ENCODE measurements around the gene EXTL2.

DNA sequence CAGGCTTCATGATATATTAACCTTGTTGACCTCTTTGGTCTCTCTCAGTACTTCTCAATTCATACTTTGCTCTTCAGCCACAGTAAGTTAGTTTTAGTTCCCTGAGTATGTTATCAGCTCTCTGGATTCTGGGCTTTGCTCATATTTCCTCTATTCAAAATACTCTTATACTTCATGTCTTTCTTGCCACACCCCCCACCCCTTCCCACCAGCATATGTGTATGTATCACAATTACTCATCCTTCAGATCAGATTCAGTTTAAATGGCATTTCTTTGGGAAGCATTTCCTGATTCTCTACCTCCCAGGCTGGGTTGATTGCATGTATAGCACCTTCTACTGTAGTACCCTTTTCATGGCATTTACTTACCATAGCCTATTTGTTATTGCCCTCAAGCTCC is 29.6 kb upstream of the EXTL2 start:
- TF ChIP-seq GATA3 (IDR thresholded peaks at IDR 0.05; ENCODE audit: low read depth, low read length) (no peak), GATA2 (IDR thresholded peaks at IDR 0.05; ENCODE audit: low read depth, low read length) (no peak)
